HG02973 (cell line): ENCODE data around the gene CA12.
"Not testable (repeated sequence)": the region's sequence is repeated elsewhere in the genome, so short reads cannot be mapped to it uniquely, and the experiment has no call there.

Experiments used
- ATAC-seq: cut with Tn5 transposase; IDR thresholded peaks from one replicate; pipeline ENCODE4 v1.9.1; 2021; ENCODE audit warnings: moderate library complexity; ENCODE audit not compliant: unreplicated experiment

CA12 gene

GRCh38 chr15:63360170-63360569 lies 21.5 kb downstream of the CA12 start:
- ATAC-seq = no peak

GRCh38 chr15:63358241-63359029 lies 23.2 kb downstream of the CA12 start:
- ATAC-seq = no peak

- no peak for ATAC-seq
These were observed 23.9 kb downstream of the CA12 start for GRCh38 chr15:63357731-63358130.

GRCh38 chr15:63357061-63357460 lies 24.6 kb downstream of the CA12 start:
- ATAC-seq = no peak

- no peak for ATAC-seq
These were observed 26.6 kb downstream of the CA12 start for GRCh38 chr15:63354821-63355650.

GRCh38 chr15:63353887-63354286 lies 27.8 kb downstream of the CA12 start:
- ATAC-seq = no peak

GRCh38 chr15:63353261-63353660 lies 28.4 kb downstream of the CA12 start:
- no peak for ATAC-seq

GRCh38 chr15:63352808-63353207 lies 28.8 kb downstream of the CA12 start:
- ATAC-seq = no peak

GRCh38 chr15:63351170-63351569 lies 30.5 kb downstream of the CA12 start:
- ATAC-seq = no peak

- ATAC-seq = no peak
These were observed 31.4 kb downstream of the CA12 start for GRCh38 chr15:63350178-63350621.

GRCh38 chr15:63349621-63350020 lies 32.0 kb downstream of the CA12 start:
- no peak for ATAC-seq

GRCh38 chr15:63349156-63349555 lies 32.5 kb downstream of the CA12 start:
- no peak for ATAC-seq

- no peak for ATAC-seq
These were observed 33.3 kb downstream of the CA12 start for GRCh38 chr15:63348392-63348791.

- no peak for ATAC-seq
These were observed 34.4 kb downstream of the CA12 start for GRCh38 chr15:63347074-63347857.

GRCh38 chr15:63345391-63345752 lies 36.3 kb downstream of the CA12 start:
- ATAC-seq = no peak

- ATAC-seq = no peak
These were observed 36.8 kb downstream of the CA12 start for GRCh38 chr15:63344731-63345390.

- not testable (repeated sequence) for ATAC-seq
These were observed 38.6 kb downstream of the CA12 start for GRCh38 chr15:63342996-63343562.

GRCh38 chr15:63341898-63342297 lies 39.7 kb downstream of the CA12 start:
- ATAC-seq = no peak

GRCh38 chr15:63340878-63341277 lies 40.8 kb downstream of the CA12 start:
- ATAC-seq = no peak

GRCh38 chr15:63340353-63340752 lies 41.3 kb downstream of the CA12 start:
- ATAC-seq = no peak
